Skeletal muscle cell (primary cell): ENCODE measurements around the gene ZNF385B.

Source experiments
- DNase-seq: peaks from one replicate; pipeline ENCODE4 v3.0.0-alpha.2; 2010; ENCODE audit warnings: low read depth
- H3K4me3 ChIP-seq: 2 replicates; pipeline ENCODE4 v1.5.1; 2011; ENCODE audit warnings: low read depth, mild to moderate bottlenecking, control low read depth, low read length, moderate library complexity

Gene ZNF385B

GRCh38 chr2:179437430-179437829 is 424.0 kb downstream of the ZNF385B start:
- no peak for DNase-seq
- no peak overlapping the region for H3K4me3 ChIP-seq

GRCh38 chr2:179435566-179435965 is 425.8 kb downstream of the ZNF385B start:
- DNase-seq: no peak
- H3K4me3 ChIP-seq: no peak overlapping the region

- DNase-seq: no peak
- H3K4me3 ChIP-seq: no peak overlapping the region
These were observed 426.4 kb downstream of the ZNF385B start for GRCh38 chr2:179435000-179435399.

GRCh38 chr2:179434357-179434756 is 427.1 kb downstream of the ZNF385B start:
- no peak for DNase-seq
- H3K4me3 ChIP-seq: no peak overlapping the region

- DNase-seq: no peak
- H3K4me3 ChIP-seq: no peak overlapping the region
These were observed 428.7 kb downstream of the ZNF385B start for GRCh38 chr2:179432751-179433150.

- DNase-seq: no peak
- H3K4me3 ChIP-seq: no peak overlapping the region
These were observed 431.8 kb downstream of the ZNF385B start for GRCh38 chr2:179429597-179429996.

GRCh38 chr2:179429060-179429471 is 432.3 kb downstream of the ZNF385B start:
- no peak for DNase-seq
- H3K4me3 ChIP-seq: no peak overlapping the region

GRCh38 chr2:179428649-179429048 is 432.8 kb downstream of the ZNF385B start:
- DNase-seq: no peak

GRCh38 chr2:179427065-179427464 is 434.3 kb downstream of the ZNF385B start:
- no peak for DNase-seq
- H3K4me3 ChIP-seq: no peak overlapping the region

More at GRCh38 chr2:179428649-179429048, 432.8 kb downstream of the ZNF385B start:
- H3K4me3 ChIP-seq: no peak overlapping the region

GRCh38 chr2:179424571-179424970 is 436.8 kb downstream of the ZNF385B start:
- no peak overlapping the region for H3K4me3 ChIP-seq
- DNase-seq: no peak

- DNase-seq: peak; percentile 20
- no peak overlapping the region for H3K4me3 ChIP-seq
These were observed 439.3 kb downstream of the ZNF385B start for GRCh38 chr2:179422037-179422643.

GRCh38 chr2:179417436-179417949 is 443.9 kb downstream of the ZNF385B start:
- DNase-seq: no peak
- H3K4me3 ChIP-seq: no peak overlapping the region

- DNase-seq: peak; percentile 26
- H3K4me3 ChIP-seq: no peak overlapping the region
These were observed 449.3 kb downstream of the ZNF385B start for GRCh38 chr2:179412112-179412511.

GRCh38 chr2:179410552-179411356 is 450.7 kb downstream of the ZNF385B start:
- no peak overlapping the region for H3K4me3 ChIP-seq
- DNase-seq: peak; percentile 11

GRCh38 chr2:179403624-179404023 is 457.8 kb downstream of the ZNF385B start:
- no peak overlapping the region for H3K4me3 ChIP-seq
- DNase-seq: no peak

GRCh38 chr2:179393481-179393880 is 467.9 kb downstream of the ZNF385B start:
- no peak overlapping the region for H3K4me3 ChIP-seq
- no peak for DNase-seq
